HepG2 (cell line): Measurements from ENCODE around the gene C3orf22. TPM values are rescaled to one million over a fixed set of nuclear protein-coding genes. Genes with fewer than 3 reads are reported as not detected.

Source experiments
- GLI4 ChIP-seq: sonication (generic); formaldehyde crosslinking; IDR thresholded peaks from 2 replicates; pipeline ENCODE4 v1.5.1; 2020; ENCODE audit warnings: missing genetic modification reagents, mild to moderate bottlenecking, moderate library complexity, borderline replicate concordance
- HHEX ChIP-seq: IDR thresholded peaks from 2 replicates; pipeline ENCODE4 v1.6.1; 2016; ENCODE audit warnings: control low read depth
- KDM4B ChIP-seq: sonication (generic); formaldehyde crosslinking; IDR thresholded peaks from 2 replicates; pipeline ENCODE4 v1.4.0; 2020; ENCODE audit warnings: missing genetic modification reagents
- KLF13 ChIP-seq: sonication (generic); formaldehyde crosslinking; IDR thresholded peaks from 2 replicates; pipeline ENCODE4 v1.4.0; 2020; ENCODE audit warnings: mild to moderate bottlenecking, missing genetic modification reagents
- NCOA1 ChIP-seq: sonication (generic); formaldehyde crosslinking; IDR thresholded peaks from 2 replicates; pipeline ENCODE4 v1.9.0; 2021; ENCODE audit warnings: missing genetic modification reagents
- NKX3-1 ChIP-seq: sonication (generic); formaldehyde crosslinking; IDR thresholded peaks from 2 replicates; pipeline ENCODE4 v1.5.0; 2020; ENCODE audit warnings: missing genetic modification reagents
- SALL2 ChIP-seq: sonication (generic); formaldehyde crosslinking; IDR thresholded peaks from 2 replicates; pipeline ENCODE4 v1.8.1; 2023; ENCODE audit warnings: mild to moderate bottlenecking, missing genetic modification reagents, inconsistent platforms
- YEATS4 ChIP-seq: sonication (generic); formaldehyde crosslinking; IDR thresholded peaks from 2 replicates; pipeline ENCODE4 v1.4.0; 2020; ENCODE audit warnings: missing genetic modification reagents, borderline replicate concordance
- ZBTB20 ChIP-seq: sonication (generic); formaldehyde crosslinking; IDR thresholded peaks from 2 replicates; pipeline ENCODE4 v1.8.1; 2023; ENCODE audit warnings: missing genetic modification reagents, low read depth, mild to moderate bottlenecking, borderline replicate concordance
- ZNF354B ChIP-seq: sonication (generic); formaldehyde crosslinking; IDR thresholded peaks from 2 replicates; pipeline ENCODE4 v1.8.0; 2022; ENCODE audit warnings: mild to moderate bottlenecking, missing genetic modification reagents
- ZNF598 ChIP-seq: sonication (generic); formaldehyde crosslinking; IDR thresholded peaks from 2 replicates; pipeline ENCODE4 v1.5.1; 2020; ENCODE audit warnings: mild to moderate bottlenecking, missing genetic modification reagents, borderline replicate concordance
- polyA plus RNA-seq, 8 experiments: library from polyadenylated mRNA; depleted of rRNA in 3 of 8; stranded (reverse) in 7 of 8; unstranded in 1 of 8; fragments of >200 nt; fragmentation: Illumina TruSeq in 4 of 8; extraction: Trizol in 4 of 8; gene quantifications; 2 replicates each; pipeline versions ENCODE4 v1.2.1 to v1.2.3, GENCODE V29; 2011 to 2016; ENCODE audit warnings: low read depth in 4 of 8, missing spikeins in 1 of 8, mixed read lengths in 1 of 8; ENCODE audit not compliant: insufficient read depth in 1 of 8
- total RNA-seq, 5 experiments: library from RNA; depleted of rRNA; stranded (reverse); fragments of >200 nt; fragmentation: Illumina TruSeq; extraction: Trizol; gene quantifications; 2 replicates each; pipeline ENCODE4 v1.2.3, GENCODE V29; 2016; ENCODE audit warnings: low read depth in 1 of 5
- TF ChIP-seq, protein P1 (sequence below): sonication (generic); formaldehyde crosslinking; IDR thresholded peaks from 2 replicates; pipeline ENCODE4 v1.5.0; 2020; ENCODE audit warnings: mild to moderate bottlenecking, missing genetic modification reagents
- TF ChIP-seq, protein P2 (sequence below): sonication (generic); formaldehyde crosslinking; IDR thresholded peaks from 2 replicates; pipeline ENCODE4 v1.8.0; 2022; ENCODE audit warnings: missing genetic modification reagents, mild to moderate bottlenecking, borderline replicate concordance

C3orf22 gene
- total and polyA plus RNA-seq, 2 of the 13 experiments (the other 11 are each of a cell fraction or from before 2014, with no cell fraction given) = not detected

DNA sequence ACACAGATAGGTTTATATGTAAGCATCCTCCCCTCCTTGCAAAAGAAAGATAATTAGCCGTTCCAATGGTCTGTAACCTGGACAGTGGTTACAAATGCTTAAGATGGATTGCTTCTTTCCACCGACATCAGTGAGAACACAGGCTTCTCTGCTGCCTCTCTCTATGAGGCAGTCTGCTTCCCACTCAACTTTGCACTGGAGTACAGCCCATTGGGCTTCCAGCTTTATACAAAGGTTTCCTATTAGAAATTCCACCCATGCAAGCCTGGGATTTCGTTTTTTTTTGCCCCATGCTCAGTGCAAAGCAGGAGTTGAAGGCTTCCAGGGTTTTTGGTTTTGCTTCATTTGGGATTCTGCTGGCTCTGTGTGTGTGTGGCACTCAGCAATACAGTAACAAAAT lies 47.3 kb upstream of the C3orf22 start (continued):
- TF ChIP-seq, protein P1, sequence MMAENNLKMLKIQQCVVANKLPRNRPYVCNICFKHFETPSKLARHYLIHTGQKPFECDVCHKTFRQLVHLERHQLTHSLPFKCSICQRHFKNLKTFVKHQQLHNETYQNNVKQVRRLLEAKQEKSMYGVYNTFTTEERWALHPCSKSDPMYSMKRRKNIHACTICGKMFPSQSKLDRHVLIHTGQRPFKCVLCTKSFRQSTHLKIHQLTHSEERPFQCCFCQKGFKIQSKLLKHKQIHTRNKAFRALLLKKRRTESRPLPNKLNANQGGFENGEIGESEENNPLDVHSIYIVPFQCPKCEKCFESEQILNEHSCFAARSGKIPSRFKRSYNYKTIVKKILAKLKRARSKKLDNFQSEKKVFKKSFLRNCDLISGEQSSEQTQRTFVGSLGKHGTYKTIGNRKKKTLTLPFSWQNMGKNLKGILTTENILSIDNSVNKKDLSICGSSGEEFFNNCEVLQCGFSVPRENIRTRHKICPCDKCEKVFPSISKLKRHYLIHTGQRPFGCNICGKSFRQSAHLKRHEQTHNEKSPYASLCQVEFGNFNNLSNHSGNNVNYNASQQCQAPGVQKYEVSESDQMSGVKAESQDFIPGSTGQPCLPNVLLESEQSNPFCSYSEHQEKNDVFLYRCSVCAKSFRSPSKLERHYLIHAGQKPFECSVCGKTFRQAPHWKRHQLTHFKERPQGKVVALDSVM = no peak
- TF ChIP-seq SALL2 = no peak
- no peak for TF ChIP-seq GLI4 (CRISPR knock-in tag)
- no peak for TF ChIP-seq NCOA1 (CRISPR knock-in tag)
- no peak for TF ChIP-seq HHEX (CRISPR knock-in tag)
- TF ChIP-seq ZNF598 (CRISPR knock-in tag) = no peak
- TF ChIP-seq KDM4B (CRISPR knock-in tag) = no peak
- TF ChIP-seq ZNF354B (CRISPR knock-in tag) = no peak
- TF ChIP-seq NKX3-1 (CRISPR knock-in tag) = no peak
- TF ChIP-seq YEATS4 (CRISPR knock-in tag) = no peak
- no peak for TF ChIP-seq ZBTB20
- TF ChIP-seq, protein P2, sequence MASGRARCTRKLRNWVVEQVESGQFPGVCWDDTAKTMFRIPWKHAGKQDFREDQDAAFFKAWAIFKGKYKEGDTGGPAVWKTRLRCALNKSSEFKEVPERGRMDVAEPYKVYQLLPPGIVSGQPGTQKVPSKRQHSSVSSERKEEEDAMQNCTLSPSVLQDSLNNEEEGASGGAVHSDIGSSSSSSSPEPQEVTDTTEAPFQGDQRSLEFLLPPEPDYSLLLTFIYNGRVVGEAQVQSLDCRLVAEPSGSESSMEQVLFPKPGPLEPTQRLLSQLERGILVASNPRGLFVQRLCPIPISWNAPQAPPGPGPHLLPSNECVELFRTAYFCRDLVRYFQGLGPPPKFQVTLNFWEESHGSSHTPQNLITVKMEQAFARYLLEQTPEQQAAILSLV (CRISPR knock-in tag) = no peak
- TF ChIP-seq KLF13 (CRISPR knock-in tag) = no peak
- TF ChIP-seq, all 625 proteins: peak for 0
